Measurements from ENCODE around the gene SYT17.

Gene SYT17

GRCh38 chr16:19147627-19148026 lies 20.4 kb upstream of the SYT17 start:
- DNase-seq (ENCODE audit: low read depth): no peak
- TF ChIP-seq CTCF (IDR thresholded peaks at IDR 0.05; ENCODE audit: insufficient read depth, low read depth, low read length, missing control alignments): no peak

GRCh38 chr16:19148189-19148588 lies 19.9 kb upstream of the SYT17 start:
- TF ChIP-seq CTCF (IDR thresholded peaks at IDR 0.05; ENCODE audit: insufficient read depth, low read depth, low read length, missing control alignments): no peak
- DNase-seq (ENCODE audit: low read depth): no peak
- no peak overlapping the region for H3K4me3 ChIP-seq (ENCODE audit: low read depth, low read length)

More at GRCh38 chr16:19147627-19148026, 20.4 kb upstream of the SYT17 start:
- no peak overlapping the region for H3K4me3 ChIP-seq (ENCODE audit: low read depth, low read length)

GRCh38 chr16:19151310-19151709 lies 16.7 kb upstream of the SYT17 start:
- no peak for TF ChIP-seq CTCF (IDR thresholded peaks at IDR 0.05; ENCODE audit: insufficient read depth, low read depth, low read length, missing control alignments)
- no peak overlapping the region for H3K4me3 ChIP-seq (ENCODE audit: low read depth, low read length)
- no peak for DNase-seq (ENCODE audit: low read depth)

GRCh38 chr16:19152042-19152441 lies 16.0 kb upstream of the SYT17 start:
- H3K4me3 ChIP-seq (ENCODE audit: low read depth, low read length): no peak overlapping the region
- TF ChIP-seq CTCF (IDR thresholded peaks at IDR 0.05; ENCODE audit: insufficient read depth, low read depth, low read length, missing control alignments): no peak
- no peak for DNase-seq (ENCODE audit: low read depth)

GRCh38 chr16:19153876-19154275 lies 14.2 kb upstream of the SYT17 start:
- H3K4me3 ChIP-seq (ENCODE audit: low read depth, low read length): no peak overlapping the region
- peak; percentile 47 for DNase-seq (ENCODE audit: low read depth)
- no peak for TF ChIP-seq CTCF (IDR thresholded peaks at IDR 0.05; ENCODE audit: insufficient read depth, low read depth, low read length, missing control alignments)

- no peak overlapping the region for H3K4me3 ChIP-seq (ENCODE audit: low read depth, low read length)
- no peak for TF ChIP-seq CTCF (IDR thresholded peaks at IDR 0.05; ENCODE audit: insufficient read depth, low read depth, low read length, missing control alignments)
- no peak for DNase-seq (ENCODE audit: low read depth)
Measured at GRCh38 chr16:19162085-19162484, 6.0 kb upstream of the SYT17 start.

GRCh38 chr16:19163215-19163614 lies 4.8 kb upstream of the SYT17 start:
- no peak overlapping the region for H3K4me3 ChIP-seq (ENCODE audit: low read depth, low read length)
- TF ChIP-seq CTCF (IDR thresholded peaks at IDR 0.05; ENCODE audit: insufficient read depth, low read depth, low read length, missing control alignments): no peak
- DNase-seq (ENCODE audit: low read depth): no peak
